ENCODE data around the gene ANKMY1. TPM values are rescaled to one million over a fixed set of nuclear protein-coding genes. Genes with fewer than 3 reads are reported as not detected.
A peak's percentile ranks its signal among the peaks of the same experiment; 100 is the strongest.

The ANKMY1 gene
- total RNA-seq, 1 experiment from 2014 or later = 19.5 TPM

DNA sequence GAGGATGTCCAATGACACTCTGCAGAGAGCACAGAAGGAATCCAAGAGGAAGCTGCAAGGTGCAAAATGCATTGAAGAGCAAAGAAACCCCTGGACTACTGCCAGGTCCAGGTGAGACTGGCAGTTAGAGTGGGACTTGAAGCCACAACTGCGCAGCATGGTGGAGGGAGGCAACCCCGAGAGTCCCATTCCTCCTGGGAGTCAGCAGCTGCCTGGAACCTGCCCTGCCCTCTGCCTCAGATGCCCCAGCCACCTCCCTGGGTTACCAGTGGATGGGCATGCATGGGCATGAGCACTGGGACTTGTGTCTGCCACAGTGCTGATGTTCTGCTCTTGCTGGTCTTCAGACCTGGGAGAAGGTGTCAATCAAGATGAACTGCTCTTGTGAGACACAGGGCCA lies 43.2 kb downstream of the ANKMY1 start:
- Histone ChIP-seq H3K4me2 (ENCODE audit: low read length) (no peak overlapping the region), H3K79me2 (ENCODE audit: low read length) (no peaks in the 10 kb centered on the region), H3K4me3 (ENCODE audit: low read length) (no peak overlapping the region), H3K36me3 (ENCODE audit: low read depth, low read length) (no peaks in the 10 kb centered on the region), H3K9ac (ENCODE audit: low read length) (no peak overlapping the region), H2AFZ (ENCODE audit: low read length) (no peak overlapping the region), H3K9me2 (replicated peaks; ENCODE audit: low read length) (no peaks in the 10 kb centered on the region), H3F3A (ENCODE audit: low read length, unreplicated experiment) (no peaks in the 10 kb centered on the region), H3K27ac (ENCODE audit: low read length) (no peak overlapping the region), H3K9me3 (ENCODE audit: low read length) (no peaks in the 10 kb centered on the region), H3K4me1 (ENCODE audit: insufficient read depth, low read length) (no peaks in the 10 kb centered on the region), H3K27me3 (ENCODE audit: low read length) (no peaks in the 10 kb centered on the region), H4K20me1 (ENCODE audit: low read length) (no peaks in the 10 kb centered on the region)
- CTCF ChIA-PET = interaction anchor here (0.6 to 1.0 kb wide), 5 partner anchors 43 to 335 kb away, joined by 3 to 10 read pairs (median 7); no protein-coding TSS in a partner anchor
- DNase-seq = no peak
- no peak for TF ChIP-seq EZH2 (IDR thresholded peaks at IDR 0.05; ENCODE audit: low read length, unreplicated experiment)
- TF ChIP-seq, protein P1, sequence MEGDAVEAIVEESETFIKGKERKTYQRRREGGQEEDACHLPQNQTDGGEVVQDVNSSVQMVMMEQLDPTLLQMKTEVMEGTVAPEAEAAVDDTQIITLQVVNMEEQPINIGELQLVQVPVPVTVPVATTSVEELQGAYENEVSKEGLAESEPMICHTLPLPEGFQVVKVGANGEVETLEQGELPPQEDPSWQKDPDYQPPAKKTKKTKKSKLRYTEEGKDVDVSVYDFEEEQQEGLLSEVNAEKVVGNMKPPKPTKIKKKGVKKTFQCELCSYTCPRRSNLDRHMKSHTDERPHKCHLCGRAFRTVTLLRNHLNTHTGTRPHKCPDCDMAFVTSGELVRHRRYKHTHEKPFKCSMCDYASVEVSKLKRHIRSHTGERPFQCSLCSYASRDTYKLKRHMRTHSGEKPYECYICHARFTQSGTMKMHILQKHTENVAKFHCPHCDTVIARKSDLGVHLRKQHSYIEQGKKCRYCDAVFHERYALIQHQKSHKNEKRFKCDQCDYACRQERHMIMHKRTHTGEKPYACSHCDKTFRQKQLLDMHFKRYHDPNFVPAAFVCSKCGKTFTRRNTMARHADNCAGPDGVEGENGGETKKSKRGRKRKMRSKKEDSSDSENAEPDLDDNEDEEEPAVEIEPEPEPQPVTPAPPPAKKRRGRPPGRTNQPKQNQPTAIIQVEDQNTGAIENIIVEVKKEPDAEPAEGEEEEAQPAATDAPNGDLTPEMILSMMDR (conservative IDR thresholded peaks at IDR 0.05; ENCODE audit: low read depth, low read length) = no peak
- TF ChIP-seq EZH2phosphoT487 (IDR thresholded peaks at IDR 0.05; ENCODE audit: borderline replicate concordance, low read length) = no peak
- POLR2A ChIA-PET (ENCODE audit: unreplicated experiment) = no interaction called here
- BruUV-seq (replicated peaks) = no TSS peak
- intact Hi-C loops (cut with micrococcal nuclease) = loop anchor here (2.0 kb wide), 2 partner anchors 46 to 326 kb away; partner anchors contain the start of gene DUSP28
- ATAC-seq = peak; percentile 12; the same call in 1 of the 2 replicates

DNA sequence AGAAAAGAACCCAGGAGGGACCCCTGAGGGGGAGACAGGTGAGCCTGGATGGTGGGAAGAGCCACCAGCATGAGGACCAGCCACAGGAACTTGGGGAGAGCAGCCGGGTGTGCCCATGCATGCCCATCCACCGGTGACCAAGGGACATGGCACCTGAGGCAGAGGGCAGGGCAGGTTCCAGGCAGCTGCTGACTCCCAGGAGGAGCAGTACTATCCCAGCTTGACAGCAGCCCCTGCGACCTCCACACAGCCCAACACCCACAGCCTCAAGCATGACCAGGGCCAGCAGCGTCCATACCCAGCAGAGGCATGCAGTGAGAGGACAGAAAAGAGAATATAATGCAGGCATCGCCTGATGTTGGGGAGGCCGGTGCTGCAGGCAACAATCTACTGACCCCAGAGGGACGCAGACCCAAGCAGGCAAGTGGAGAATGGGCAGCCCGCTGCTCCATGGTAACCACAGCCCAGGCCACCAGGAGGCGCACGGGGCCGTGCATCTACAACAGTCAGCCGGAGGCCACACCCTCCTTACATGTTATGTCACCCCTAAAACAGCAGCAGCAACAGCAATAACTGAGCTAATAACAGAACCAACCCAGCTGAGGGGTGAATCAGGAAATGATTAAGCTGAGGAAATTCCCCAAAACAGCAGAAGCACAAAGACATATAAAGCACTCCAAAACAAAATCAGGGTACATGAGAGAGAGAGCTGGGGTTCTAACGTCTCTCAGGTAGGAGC lies 44.1 kb downstream of the ANKMY1 start:
- intact Hi-C loops (cut with micrococcal nuclease) = loop anchor here (2.0 kb wide), 2 partner anchors 47 to 327 kb away; partner anchors contain the start of gene DUSP28
- Histone ChIP-seq H3K79me2 (ENCODE audit: low read length) (no peaks in the 10 kb centered on the region), H3K9ac (ENCODE audit: low read length) (no peak overlapping the region), H3K9me3 (ENCODE audit: low read length) (no peaks in the 10 kb centered on the region), H4K20me1 (ENCODE audit: low read length) (no peaks in the 10 kb centered on the region), H3K9me2 (replicated peaks; ENCODE audit: low read length) (no peaks in the 10 kb centered on the region), H2AFZ (ENCODE audit: low read length) (no peak overlapping the region), H3K4me2 (ENCODE audit: low read length) (no peak overlapping the region), H3K4me1 (ENCODE audit: insufficient read depth, low read length) (no peaks in the 10 kb centered on the region), H3F3A (ENCODE audit: low read length, unreplicated experiment) (no peaks in the 10 kb centered on the region), H3K4me3 (ENCODE audit: low read length) (no peak overlapping the region), H3K27ac (ENCODE audit: low read length) (no peak overlapping the region), H3K36me3 (ENCODE audit: low read depth, low read length) (no peaks in the 10 kb centered on the region), H3K27me3 (ENCODE audit: low read length) (no peaks in the 10 kb centered on the region)
- TF ChIP-seq EZH2 (IDR thresholded peaks at IDR 0.05; ENCODE audit: low read length, unreplicated experiment) = no peak
- no peak for TF ChIP-seq EZH2phosphoT487 (IDR thresholded peaks at IDR 0.05; ENCODE audit: borderline replicate concordance, low read length)
- TF ChIP-seq, protein P1 (conservative IDR thresholded peaks at IDR 0.05; ENCODE audit: low read depth, low read length) = peak; percentile 92
- CTCF ChIA-PET = interaction anchor here (0.6 to 1.0 kb wide), 8 partner anchors 11 to 399 kb away, joined by 3 to 10 read pairs (median 4); no protein-coding TSS in a partner anchor
- DNase-seq = peak; percentile 74
- peak; percentile 99 for ATAC-seq
- no TSS peak for BruUV-seq (replicated peaks)
- POLR2A ChIA-PET (ENCODE audit: unreplicated experiment) = no interaction called here

Data from PC-3 (cell line).